ENCODE data around the gene COL10A1.
A peak's percentile ranks its signal among the peaks of the same experiment; 100 is the strongest.

The COL10A1 gene

GRCh38 chr6:116126032-116126431 lies at the start of gene COL10A1:
Gene COL10A1 (minus strand): TSS chr6:116126132. CDS start chr6:116125492, 640 bp downstream.
- no peak for DNase-seq (ENCODE audit: low spot score)

DNA sequence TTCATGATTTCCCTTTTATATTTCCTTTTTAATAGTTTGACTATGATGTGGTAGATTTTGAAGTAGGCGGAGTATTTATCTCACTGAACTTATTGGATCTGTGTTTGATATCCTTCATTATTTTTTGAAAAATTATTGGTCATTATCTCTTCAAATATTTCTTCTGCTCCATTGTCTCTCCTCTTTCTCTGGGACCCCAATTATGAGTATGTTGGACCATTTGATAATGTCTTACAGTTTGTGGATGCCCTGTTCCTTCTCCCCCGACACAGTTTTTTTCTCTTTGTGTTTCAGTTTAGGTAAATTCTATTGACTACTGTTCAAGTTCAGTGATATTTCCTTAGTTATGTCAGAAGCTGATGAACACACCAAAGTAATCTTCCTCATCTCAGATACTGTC lies 49.4 kb upstream of the COL10A1 start:
- no peak for DNase-seq (ENCODE audit: low spot score)

DNA sequence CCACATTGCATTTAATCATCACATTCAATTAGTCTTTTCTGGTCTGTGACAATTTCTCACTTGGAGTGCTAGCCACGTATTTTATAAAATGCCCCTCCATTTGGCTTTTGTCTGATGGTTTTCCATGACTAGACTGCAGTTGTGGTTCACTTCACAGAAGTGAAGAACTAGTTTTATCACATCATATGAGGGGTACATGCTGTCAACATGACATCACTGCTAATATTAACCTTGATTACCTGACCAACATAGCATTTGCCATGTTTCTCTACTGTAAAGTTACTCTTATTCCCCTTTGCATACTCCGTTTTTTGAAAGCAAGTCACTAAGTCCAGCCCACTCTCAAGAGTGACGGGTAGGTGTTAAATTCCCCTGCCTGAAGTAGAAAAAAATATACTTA lies 48.0 kb upstream of the COL10A1 start:
- DNase-seq (ENCODE audit: low spot score): no peak

DNA sequence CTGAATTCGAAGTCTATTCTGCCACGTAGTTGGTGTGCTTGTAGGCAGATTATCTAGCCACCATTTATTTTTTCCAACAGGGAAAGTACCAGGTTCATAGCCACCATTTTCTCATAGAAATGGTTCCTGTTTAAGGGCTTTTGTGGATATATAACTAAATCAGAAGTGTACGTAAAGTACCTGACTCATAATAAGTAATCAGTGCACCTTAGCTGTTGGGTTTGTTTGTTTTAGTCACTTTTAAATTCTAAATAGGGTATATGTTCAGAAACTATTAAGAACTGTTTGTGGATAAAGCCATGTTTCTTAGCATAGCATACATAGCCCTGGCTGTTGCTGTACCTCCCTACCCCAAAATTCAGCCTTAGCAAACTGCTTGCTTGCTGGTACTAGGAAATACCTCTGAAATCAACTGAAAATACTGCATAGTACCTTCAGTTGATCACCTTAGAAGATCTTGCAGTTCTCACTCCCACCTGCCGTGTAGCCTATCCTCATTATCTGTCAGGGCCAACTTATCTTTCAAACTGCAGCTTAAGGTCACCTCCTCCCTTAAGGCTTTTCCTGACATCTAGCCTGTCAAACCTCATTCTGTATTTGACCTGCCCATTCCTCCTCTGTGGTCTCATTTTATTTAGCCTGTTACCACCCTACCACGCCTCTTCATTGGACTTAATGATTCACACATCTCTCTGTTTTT lies 44.6 kb upstream of the COL10A1 start:
- DNase-seq (ENCODE audit: low spot score): no peak

DNA sequence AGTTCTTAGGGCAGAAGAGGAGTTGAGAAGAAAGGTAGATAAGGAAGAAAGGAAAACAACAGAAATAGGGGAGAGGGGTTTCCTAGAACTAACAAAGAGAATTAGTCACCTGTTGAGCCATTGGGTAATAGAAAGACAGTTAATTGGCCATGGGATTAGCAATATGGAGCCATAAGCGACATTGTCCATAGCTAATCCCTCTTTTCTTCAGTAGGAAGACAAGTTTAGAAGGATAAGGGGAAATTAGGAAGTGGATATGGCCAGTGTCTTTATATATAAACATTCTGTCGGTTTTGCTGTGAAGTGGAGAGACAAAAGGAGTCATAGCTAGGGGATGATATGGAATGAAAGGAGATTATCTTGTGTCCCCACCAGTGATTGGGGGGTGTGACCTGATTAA lies 43.9 kb upstream of the COL10A1 start:
- no peak for DNase-seq (ENCODE audit: low spot score)

DNA sequence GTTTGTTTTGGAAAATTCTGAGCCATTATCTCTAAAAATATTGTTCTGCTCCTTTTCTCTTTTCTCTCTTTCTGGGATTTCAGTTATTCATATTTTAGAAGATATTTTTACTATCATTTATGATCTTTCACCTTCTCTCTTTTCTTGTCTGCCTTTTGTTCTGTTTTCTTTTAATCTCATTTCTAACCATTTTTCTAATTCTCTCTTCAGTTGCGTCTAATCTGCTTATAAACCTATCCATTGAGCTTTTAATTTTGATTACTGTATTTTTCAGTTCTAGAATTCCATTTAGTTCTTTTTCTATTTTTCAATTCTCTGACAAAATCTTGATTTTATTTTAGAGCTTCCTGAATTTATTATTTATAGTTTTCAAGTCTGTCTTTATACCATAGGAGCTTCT lies 42.2 kb upstream of the COL10A1 start:
- DNase-seq (ENCODE audit: low spot score): no peak

GRCh38 chr6:116166369-116166768 lies 40.4 kb upstream of the COL10A1 start:
- no peak for DNase-seq (ENCODE audit: low spot score)

DNA sequence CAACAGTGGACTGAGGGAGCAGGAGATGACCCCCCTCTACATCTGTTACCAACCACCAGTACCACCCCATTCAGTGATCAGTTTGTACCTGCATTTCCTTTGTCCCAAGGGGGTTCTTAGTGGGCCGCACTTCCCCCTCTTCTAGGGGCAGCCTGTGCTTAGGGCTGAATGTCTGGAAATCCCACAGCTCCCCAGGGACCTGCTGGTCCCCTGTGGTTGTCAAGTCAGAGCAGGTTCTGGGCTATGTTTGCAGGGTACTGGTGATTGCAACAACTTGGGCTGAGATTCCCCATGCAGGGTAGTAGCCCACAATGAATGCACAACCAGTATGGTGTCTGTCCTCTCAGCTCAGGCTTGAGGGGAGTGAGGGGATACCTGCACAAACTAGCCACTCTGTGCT lies 39.7 kb upstream of the COL10A1 start:
- no peak for DNase-seq (ENCODE audit: low spot score)

DNA sequence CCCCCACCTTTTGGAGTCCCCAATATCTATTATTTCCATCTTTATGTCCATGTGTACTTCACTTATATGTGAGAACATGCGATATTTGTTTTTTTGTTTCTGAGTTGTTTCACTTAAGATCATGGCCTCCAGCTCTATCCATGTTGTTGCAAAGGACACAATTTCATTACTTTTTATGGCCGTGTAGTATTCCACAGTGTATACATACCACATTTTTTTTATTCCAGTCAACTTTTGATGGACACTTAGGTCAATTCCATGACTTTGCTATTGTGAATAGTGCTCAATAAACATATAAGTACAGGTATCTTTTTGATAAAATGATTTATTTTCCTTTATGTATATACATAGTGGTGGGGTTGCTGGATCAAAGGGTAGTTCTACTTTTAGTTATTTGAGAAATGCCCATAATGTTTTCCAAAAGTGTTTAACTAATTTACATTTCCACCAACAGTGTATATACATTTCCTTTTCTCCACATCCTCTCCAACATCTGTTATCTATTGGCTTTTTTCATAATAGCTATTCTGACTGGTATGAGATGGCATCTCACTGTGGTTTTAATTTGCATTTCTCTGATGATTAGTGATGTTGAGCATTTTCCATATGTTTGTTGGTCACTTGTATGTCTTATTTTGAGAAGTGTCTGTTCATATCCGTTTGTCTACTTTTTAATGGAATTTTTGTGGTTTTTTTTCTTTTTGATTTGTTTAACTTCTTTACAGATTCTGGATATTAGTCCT lies 34.0 kb upstream of the COL10A1 start:
- DNase-seq (ENCODE audit: low spot score): no peak

- DNase-seq (ENCODE audit: low spot score): no peak
These were observed 32.7 kb upstream of the COL10A1 start for GRCh38 chr6:116158641-116159040.

DNA sequence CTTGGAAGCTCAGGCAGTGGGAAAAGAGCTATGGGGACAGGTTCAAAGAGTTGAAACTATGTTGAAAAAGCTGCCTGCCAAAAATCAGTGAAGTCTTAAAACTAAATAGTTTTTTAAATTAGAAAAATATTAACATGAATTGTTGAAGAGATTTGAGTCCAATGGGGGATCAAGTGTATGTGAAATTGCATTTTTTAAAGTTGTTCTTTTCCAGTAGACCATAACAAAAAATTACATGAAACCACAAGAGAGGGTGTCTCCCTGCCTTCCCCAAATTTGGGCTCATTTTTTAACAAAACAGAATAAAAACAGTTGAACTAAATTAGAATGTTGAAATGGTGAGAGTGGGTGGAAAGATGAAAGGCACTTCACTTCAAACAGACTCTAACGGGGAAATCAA lies 31.5 kb upstream of the COL10A1 start:
- DNase-seq (ENCODE audit: low spot score): no peak

DNA sequence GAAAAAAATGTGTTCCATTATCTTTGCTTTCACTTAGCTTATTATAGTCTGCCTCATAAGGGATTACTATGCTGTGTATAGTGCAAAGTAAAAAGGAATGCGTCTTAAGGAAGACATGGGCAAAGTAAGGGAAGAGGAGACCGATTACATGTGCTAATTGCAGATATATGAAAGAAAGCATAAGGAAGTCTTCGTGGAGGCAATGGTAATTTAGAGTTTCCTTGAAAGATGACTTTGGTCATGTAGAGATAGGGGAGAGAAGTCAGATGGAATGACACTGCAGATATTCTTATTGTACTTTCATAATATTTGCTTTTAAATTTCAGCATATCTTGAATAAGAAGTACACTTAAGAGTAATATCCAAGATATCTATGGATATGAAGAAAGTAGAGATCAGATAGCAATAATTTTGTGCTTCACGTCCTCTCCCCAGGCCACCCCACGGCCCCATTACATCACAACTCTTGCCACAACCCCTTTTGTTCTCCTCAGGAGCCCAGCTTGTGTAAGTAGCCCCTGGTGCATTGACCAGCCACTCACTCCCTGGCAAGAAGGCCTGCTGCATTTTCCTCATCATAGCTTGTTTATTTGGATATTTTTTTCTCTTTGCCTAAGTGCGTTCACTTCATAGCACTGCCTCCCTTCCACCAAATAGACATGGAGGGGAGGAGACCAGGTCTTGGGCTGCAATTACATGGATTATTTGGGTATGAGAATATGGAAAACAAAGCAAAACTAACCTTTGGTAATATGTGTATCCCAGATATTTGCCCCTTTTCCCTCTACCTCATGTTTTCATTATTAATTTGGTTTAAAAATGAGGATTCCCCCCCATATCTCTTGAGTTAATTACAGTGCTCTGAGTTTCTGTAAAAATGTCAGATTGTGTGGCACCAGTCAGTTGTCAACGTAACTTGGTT lies 30.7 kb upstream of the COL10A1 start:
- no peak for DNase-seq (ENCODE audit: low spot score)

- DNase-seq (ENCODE audit: low spot score): no peak
These were observed 29.0 kb upstream of the COL10A1 start for GRCh38 chr6:116154887-116155286.

DNA sequence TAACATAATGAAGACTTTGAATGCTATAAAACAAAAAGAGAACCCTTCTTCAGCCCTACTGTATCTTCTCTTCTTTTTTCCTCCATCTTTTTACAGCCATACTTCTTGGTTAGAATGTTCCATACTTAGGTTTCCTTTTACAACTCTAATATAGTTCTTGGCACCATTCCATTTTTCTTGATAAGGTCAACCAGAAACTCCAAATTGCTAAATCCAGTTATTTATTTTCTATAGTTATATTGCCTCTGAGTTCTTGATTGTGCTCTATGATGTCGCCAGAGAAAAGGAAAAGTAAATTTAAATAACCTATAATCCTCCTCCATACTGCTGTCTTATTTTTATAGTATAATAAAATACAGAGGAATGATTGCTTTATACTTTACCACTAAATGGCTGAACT lies 26.7 kb upstream of the COL10A1 start:
- DNase-seq (ENCODE audit: low spot score): no peak

GRCh38 chr6:116145803-116146675 lies 20.1 kb upstream of the COL10A1 start:
- no peak for DNase-seq (ENCODE audit: low spot score)

- no peak for DNase-seq (ENCODE audit: low spot score)
These were observed 18.7 kb upstream of the COL10A1 start for GRCh38 chr6:116144605-116145004.

- DNase-seq (ENCODE audit: low spot score): no peak
These were observed 14.0 kb upstream of the COL10A1 start for GRCh38 chr6:116139917-116140316.

GRCh38 chr6:116136933-116137340 lies 11.0 kb upstream of the COL10A1 start:
- DNase-seq (ENCODE audit: low spot score): peak; percentile 32

GRCh38 chr6:116136373-116136772 lies 10.4 kb upstream of the COL10A1 start:
- DNase-seq (ENCODE audit: low spot score): no peak

DNA sequence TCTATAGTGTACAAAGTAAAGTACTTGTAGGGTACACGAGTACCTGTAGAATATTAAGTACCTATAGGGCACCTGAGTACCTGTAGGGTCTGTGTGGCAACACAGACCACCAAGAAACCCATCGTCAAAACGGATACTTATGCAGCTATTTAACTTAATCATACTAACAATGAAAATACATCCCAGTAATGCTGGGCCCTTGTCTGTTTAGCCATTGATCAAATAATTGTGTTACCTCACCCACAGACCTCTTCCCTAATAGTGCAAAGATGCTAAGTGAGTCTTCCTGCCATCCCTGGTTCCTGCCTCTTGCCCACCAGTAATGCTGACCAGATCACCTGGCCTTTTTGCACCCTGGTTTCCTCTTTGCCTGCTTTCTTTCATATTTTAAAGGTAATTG lies 7.5 kb upstream of the COL10A1 start:
- DNase-seq (ENCODE audit: low spot score): no peak

DNA sequence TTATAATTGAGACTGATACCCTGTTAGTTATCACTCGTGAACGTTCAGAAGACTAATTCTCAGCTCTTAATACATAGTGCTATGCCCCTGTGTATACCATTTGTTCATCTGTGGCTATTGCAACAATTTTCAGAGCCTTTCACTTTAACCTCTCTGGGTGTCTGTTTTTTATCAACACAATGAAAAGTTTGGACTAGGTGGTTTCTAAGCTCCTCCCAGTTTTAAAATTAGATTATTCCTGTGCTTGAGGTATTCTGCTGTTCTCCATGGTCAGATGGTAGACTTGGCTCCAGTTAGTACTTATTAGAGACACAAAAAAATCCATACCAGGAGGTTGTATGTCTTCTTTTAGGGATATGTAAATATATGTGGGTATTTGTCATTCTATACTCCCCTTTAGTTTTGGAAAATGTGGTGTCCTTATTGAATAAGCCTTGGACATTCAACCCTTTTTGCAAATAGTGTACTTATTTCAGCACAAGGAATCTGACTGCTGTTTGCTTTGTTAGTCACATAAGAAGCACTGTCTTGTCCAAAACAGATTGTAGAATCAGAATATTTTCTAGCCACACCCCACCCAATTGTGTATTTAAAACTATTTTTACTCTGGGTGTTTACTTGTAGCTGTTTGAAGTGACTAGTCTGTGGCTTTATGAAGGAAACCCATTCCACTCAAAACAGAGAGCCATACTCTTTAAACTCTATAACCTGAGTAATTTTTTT lies 2.0 kb upstream of the COL10A1 start:
- no peak for DNase-seq (ENCODE audit: low spot score)
